ENCODE results near the gene CTIF.

The CTIF gene

DNA sequence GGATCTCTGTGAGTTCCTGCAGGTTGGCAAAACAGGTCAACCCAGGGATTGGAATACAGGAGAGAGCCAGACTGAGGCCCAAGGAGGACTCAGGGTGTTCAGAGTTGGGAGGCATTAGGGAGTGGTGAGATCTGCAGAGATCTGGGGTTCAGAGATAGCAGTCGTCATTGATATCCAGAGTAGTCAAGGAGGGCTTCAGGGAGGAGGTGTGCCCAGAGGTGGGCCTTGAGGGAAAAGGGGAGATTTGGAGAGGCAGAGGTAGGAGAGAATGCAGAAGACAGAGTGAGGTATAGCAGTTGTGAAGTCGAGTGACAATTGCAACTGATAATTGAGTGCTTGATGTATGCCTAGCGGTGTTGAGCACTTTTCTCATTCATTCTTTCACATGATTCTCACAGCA is 70.3 kb downstream of the CTIF start:
- Histone ChIP-seq H3K4me3 (ENCODE audit: low read length) (no peak overlapping the region), H3K4me2 (ENCODE audit: low read depth, low read length) (no peak overlapping the region), H3K36me3 (replicated peaks; ENCODE audit: insufficient read depth, low read length) (no peaks in the 10 kb centered on the region), H3K9me2 (replicated peaks; ENCODE audit: insufficient read depth, low read length) (no peaks in the 10 kb centered on the region), H3F3A (ENCODE audit: insufficient read depth, low read length) (no peaks in the 10 kb centered on the region), H2AFZ (ENCODE audit: low read length) (no peak overlapping the region), H3K9ac (ENCODE audit: low read length) (no peak overlapping the region), H3K9me3 (replicated peaks; ENCODE audit: insufficient read depth, low read length) (no peaks in the 10 kb centered on the region), H3K79me2 (ENCODE audit: low read length) (no peaks in the 10 kb centered on the region), H3K27me3 (replicated peaks; ENCODE audit: insufficient read depth, low read length) (no peaks in the 10 kb centered on the region), H4K20me1 (ENCODE audit: insufficient read depth, low read length) (0 out of 2 replicates have a peak, but pooled peaks cover under 1% of the 10 kb centered on the region), H3K27ac (ENCODE audit: low read length) (no peak overlapping the region), H3K4me1 (ENCODE audit: low read length) (no peaks in the 10 kb centered on the region)
- TF ChIP-seq, protein P1, sequence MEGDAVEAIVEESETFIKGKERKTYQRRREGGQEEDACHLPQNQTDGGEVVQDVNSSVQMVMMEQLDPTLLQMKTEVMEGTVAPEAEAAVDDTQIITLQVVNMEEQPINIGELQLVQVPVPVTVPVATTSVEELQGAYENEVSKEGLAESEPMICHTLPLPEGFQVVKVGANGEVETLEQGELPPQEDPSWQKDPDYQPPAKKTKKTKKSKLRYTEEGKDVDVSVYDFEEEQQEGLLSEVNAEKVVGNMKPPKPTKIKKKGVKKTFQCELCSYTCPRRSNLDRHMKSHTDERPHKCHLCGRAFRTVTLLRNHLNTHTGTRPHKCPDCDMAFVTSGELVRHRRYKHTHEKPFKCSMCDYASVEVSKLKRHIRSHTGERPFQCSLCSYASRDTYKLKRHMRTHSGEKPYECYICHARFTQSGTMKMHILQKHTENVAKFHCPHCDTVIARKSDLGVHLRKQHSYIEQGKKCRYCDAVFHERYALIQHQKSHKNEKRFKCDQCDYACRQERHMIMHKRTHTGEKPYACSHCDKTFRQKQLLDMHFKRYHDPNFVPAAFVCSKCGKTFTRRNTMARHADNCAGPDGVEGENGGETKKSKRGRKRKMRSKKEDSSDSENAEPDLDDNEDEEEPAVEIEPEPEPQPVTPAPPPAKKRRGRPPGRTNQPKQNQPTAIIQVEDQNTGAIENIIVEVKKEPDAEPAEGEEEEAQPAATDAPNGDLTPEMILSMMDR (IDR thresholded peaks at IDR 0.05; ENCODE audit: low read length): no peak
- no peak for TF ChIP-seq EZH2phosphoT487 (IDR thresholded peaks at IDR 0.05; ENCODE audit: low read length)
- no peak for TF ChIP-seq EZH2 (optimal IDR thresholded peaks at IDR 0.05; ENCODE audit: low read depth, low read length)
- DNase-seq: no peak

DNA sequence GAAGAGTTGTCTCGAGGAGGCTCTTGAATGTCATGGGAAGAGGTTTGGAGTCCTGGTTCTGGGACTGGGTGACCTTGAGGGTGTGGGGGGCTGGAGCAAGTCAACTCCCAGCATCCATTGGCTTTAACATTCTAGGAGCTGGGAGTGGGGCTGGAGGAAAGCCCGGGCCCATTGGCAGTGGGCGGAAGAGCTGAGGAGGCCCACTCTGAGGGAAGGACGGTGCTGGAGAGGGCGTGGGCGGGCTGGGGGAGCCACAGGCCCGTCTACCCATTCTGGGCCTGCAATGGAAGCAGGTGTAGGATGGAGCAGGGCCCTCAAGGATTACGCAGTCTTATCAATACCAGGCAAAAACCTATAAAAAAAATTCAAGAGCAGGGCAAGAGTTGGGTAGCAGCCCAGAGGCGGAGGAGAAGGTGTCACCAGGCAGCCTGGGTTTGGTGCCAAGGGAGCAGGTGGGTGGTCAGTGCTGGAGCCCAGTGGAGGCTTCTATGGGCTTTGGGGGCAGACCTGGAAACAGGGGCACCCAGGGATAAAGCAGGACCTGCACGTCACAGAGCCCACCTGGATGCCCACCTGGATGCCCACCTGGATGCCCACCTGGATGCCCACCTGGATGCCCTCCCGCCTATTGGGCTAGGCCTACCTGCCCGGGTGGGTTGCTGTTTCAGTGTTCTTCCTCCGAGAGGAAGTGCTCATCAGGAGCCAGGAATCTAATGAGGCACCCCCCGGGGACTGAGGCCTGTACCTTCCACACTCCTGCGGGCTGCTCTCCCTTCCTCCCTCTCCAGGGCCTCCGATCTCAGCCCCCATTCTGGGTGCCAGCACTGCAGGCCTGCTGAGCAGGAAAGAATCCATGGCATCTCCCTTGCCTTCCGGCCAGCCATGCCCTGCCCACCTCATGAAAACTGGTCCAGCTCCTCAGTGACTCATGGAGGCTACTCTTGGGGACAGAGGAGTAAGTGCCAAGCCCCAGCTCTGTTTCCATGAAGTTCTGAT is 71.3 kb downstream of the CTIF start:
- H3K9me2 ChIP-seq (replicated peaks; ENCODE audit: insufficient read depth, low read length): no peaks in the 10 kb centered on the region
- no peaks in the 10 kb centered on the region for H3F3A ChIP-seq (ENCODE audit: insufficient read depth, low read length)
- no peak overlapping the region for H3K9ac ChIP-seq (ENCODE audit: low read length)
- DNase-seq: no peak
- no peaks in the 10 kb centered on the region for H3K79me2 ChIP-seq (ENCODE audit: low read length)
- no peaks in the 10 kb centered on the region for H3K36me3 ChIP-seq (replicated peaks; ENCODE audit: insufficient read depth, low read length)
- H3K27me3 ChIP-seq (replicated peaks; ENCODE audit: insufficient read depth, low read length): no peaks in the 10 kb centered on the region
- H3K9me3 ChIP-seq (replicated peaks; ENCODE audit: insufficient read depth, low read length): no peaks in the 10 kb centered on the region
- no peak overlapping the region for H3K4me2 ChIP-seq (ENCODE audit: low read depth, low read length)
- H4K20me1 ChIP-seq (ENCODE audit: insufficient read depth, low read length): 0 out of 2 replicates have a peak, but pooled peaks cover 3% of the 10 kb centered on the region
- no peak overlapping the region for H3K4me3 ChIP-seq (ENCODE audit: low read length)
- no peaks in the 10 kb centered on the region for H3K4me1 ChIP-seq (ENCODE audit: low read length)
- TF ChIP-seq EZH2 (optimal IDR thresholded peaks at IDR 0.05; ENCODE audit: low read depth, low read length) (no peak), EZH2phosphoT487 (IDR thresholded peaks at IDR 0.05; ENCODE audit: low read length) (no peak)
- TF ChIP-seq, protein P1 (IDR thresholded peaks at IDR 0.05; ENCODE audit: low read length): no peak
- H3K27ac ChIP-seq (ENCODE audit: low read length): no peak overlapping the region
- no peak overlapping the region for H2AFZ ChIP-seq (ENCODE audit: low read length)

DNA sequence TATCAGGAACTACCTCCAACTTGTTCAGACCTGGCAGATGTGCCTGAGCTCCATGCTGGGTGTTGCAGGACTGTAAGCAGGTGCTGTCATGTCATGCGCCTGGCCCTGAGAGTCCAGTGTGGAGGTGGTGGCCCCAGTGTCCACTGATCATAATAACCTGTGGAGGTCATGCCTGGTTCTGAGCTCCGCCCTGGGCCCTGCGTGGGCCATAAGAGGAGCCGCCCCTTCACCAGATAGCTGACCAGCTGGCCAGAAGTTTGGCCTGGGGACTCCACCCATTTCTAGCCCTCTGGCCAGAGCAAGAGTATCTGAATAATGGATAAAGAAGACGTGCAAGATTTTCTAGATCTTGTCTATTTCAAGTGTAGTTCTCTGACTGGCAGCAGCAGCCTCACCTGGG is 72.4 kb downstream of the CTIF start:
- H4K20me1 ChIP-seq (ENCODE audit: insufficient read depth, low read length): 0 out of 2 replicates have a peak, but pooled peaks cover 3% of the 10 kb centered on the region
- no peaks in the 10 kb centered on the region for H3K36me3 ChIP-seq (replicated peaks; ENCODE audit: insufficient read depth, low read length)
- H3K9me2 ChIP-seq (replicated peaks; ENCODE audit: insufficient read depth, low read length): no peaks in the 10 kb centered on the region
- H3K4me3 ChIP-seq (ENCODE audit: low read length): no peak overlapping the region
- H3K27ac ChIP-seq (ENCODE audit: low read length): no peak overlapping the region
- H3K4me1 ChIP-seq (ENCODE audit: low read length): no peaks in the 10 kb centered on the region
- no peak overlapping the region for H3K9ac ChIP-seq (ENCODE audit: low read length)
- H3K79me2 ChIP-seq (ENCODE audit: low read length): no peaks in the 10 kb centered on the region
- H2AFZ ChIP-seq (ENCODE audit: low read length): no peak overlapping the region
- TF ChIP-seq EZH2 (optimal IDR thresholded peaks at IDR 0.05; ENCODE audit: low read depth, low read length) (no peak), EZH2phosphoT487 (IDR thresholded peaks at IDR 0.05; ENCODE audit: low read length) (no peak)
- TF ChIP-seq, protein P1 (IDR thresholded peaks at IDR 0.05; ENCODE audit: low read length): no peak
- DNase-seq: no peak
- no peak overlapping the region for H3K4me2 ChIP-seq (ENCODE audit: low read depth, low read length)
- H3F3A ChIP-seq (ENCODE audit: insufficient read depth, low read length): no peaks in the 10 kb centered on the region
- H3K27me3 ChIP-seq (replicated peaks; ENCODE audit: insufficient read depth, low read length): no peaks in the 10 kb centered on the region
- no peaks in the 10 kb centered on the region for H3K9me3 ChIP-seq (replicated peaks; ENCODE audit: insufficient read depth, low read length)

Measured in MM.1S (cell line).